Measurements from ENCODE around the gene TMEM80.
"Not testable (repeated sequence)": the region's sequence is repeated elsewhere in the genome, so short reads cannot be mapped to it uniquely, and the experiment has no call there.

GRCh38 chr11:690244-690643, 5.4 kb upstream of the TMEM80 start:
- not testable (repeated sequence) for TF ChIP-seq CTCF, POLR2A (IDR thresholded peaks at IDR 0.05)

Data from adrenal gland (tissue), 5 donors.